IMR-90 (cell line): ENCODE results near the gene TP63. TPM values are rescaled to one million over a fixed set of nuclear protein-coding genes. Genes with fewer than 3 reads are reported as not detected.

Experiments used
- ATAC-seq: fragments of 200-7000 bp; cut with Tn5 transposase; 2 replicates; pipeline ENCODE4 v1.9.1; 2020; ENCODE audit warnings: low read depth, mild to moderate bottlenecking, moderate library complexity
- BruUV-seq: library from RNA; stranded (reverse); fragments of 400-500 nt; replicated peaks from 2 replicates; lab custom pipeline; 2021; lab: Mats Ljungman, UMichigan
- CTCF ChIA-PET: fragments of 300-600 bp; formaldehyde crosslinking; extraction: SDS; loops from one replicate; lab custom pipeline; 2021; ENCODE audit warnings: antibody characterized with exemption; lab: Yijun Ruan, JAX
- POLR2A ChIA-PET: fragments of 300-600 bp; sonication (Branson Sonifier 250); formaldehyde crosslinking; loops from one replicate; lab custom pipeline; 2022; ENCODE audit warnings: antibody characterized with exemption; ENCODE audit not compliant: unreplicated experiment; lab: Charles Lee
- DNase-seq: peaks from one replicate; pipeline ENCODE4 v3.0.0; 2013
- H2AFZ ChIP-seq: replicated peaks from 2 replicates; pipeline ENCODE3; 2013; ENCODE audit warnings: low read length, mild to moderate bottlenecking; ENCODE audit not compliant: poor library complexity
- H2AK5ac ChIP-seq: 2 replicates; pipeline ENCODE4 v1.6.1; 2013; ENCODE audit warnings: low read depth, low read length, inconsistent platforms
- H2AK9ac ChIP-seq: replicated peaks from 2 replicates; pipeline ENCODE3; 2013; ENCODE audit warnings: mild to moderate bottlenecking, low read depth, low read length, moderate library complexity; ENCODE audit not compliant: poor library complexity
- H2BK120ac ChIP-seq: 2 replicates; pipeline ENCODE4 v1.6.1; 2013; ENCODE audit warnings: low read depth, low read length, inconsistent platforms
- H2BK15ac ChIP-seq: 3 replicates; pipeline ENCODE4 v1.6.1; 2013; ENCODE audit warnings: low read depth, low read length, inconsistent platforms
- H2BK20ac ChIP-seq: 2 replicates; pipeline ENCODE4 v1.6.1; 2013; ENCODE audit warnings: low read depth, mild to moderate bottlenecking, inconsistent platforms, low read length, moderate library complexity
- H2BK5ac ChIP-seq: 2 replicates; pipeline ENCODE4 v1.6.1; 2013; ENCODE audit warnings: mild to moderate bottlenecking, low read depth, low read length, inconsistent platforms; ENCODE audit not compliant: poor library complexity, severe bottlenecking
- H3K14ac ChIP-seq: replicated peaks from 2 replicates; pipeline ENCODE4 v1.6.1; 2013; ENCODE audit warnings: low read depth, low read length, inconsistent platforms
- H3K18ac ChIP-seq: 2 replicates; pipeline ENCODE4 v1.6.1; 2013; ENCODE audit warnings: low read depth, low read length, control low read depth
- H3K23ac ChIP-seq: 2 replicates; pipeline ENCODE4 v1.6.1; 2013; ENCODE audit warnings: low read depth, low read length, inconsistent platforms
- H3K27ac ChIP-seq: 2 replicates; pipeline ENCODE4 v1.5.1; 2013; ENCODE audit warnings: mild to moderate bottlenecking, control low read depth, low read length; ENCODE audit not compliant: insufficient read depth
- H3K27me3 ChIP-seq: 2 replicates; pipeline ENCODE4 v1.6.1; 2013; ENCODE audit warnings: low read length; ENCODE audit not compliant: control insufficient read depth, insufficient read depth
- H3K36me3 ChIP-seq: 2 replicates; pipeline ENCODE4 v1.6.1; 2013; ENCODE audit warnings: low read length, mixed read lengths; ENCODE audit not compliant: control insufficient read depth, insufficient read depth
- H3K4ac ChIP-seq: 2 replicates; pipeline ENCODE4 v1.6.1; 2013; ENCODE audit warnings: low read depth, low read length, inconsistent platforms
- H3K4me1 ChIP-seq: 2 replicates; pipeline ENCODE4 v1.6.1; 2013; ENCODE audit warnings: low read length, mixed read lengths; ENCODE audit not compliant: control insufficient read depth, insufficient read depth
- H3K4me2 ChIP-seq: 2 replicates; pipeline ENCODE4 v1.6.1; 2013; ENCODE audit warnings: low read depth, mild to moderate bottlenecking, control low read depth, low read length, moderate library complexity
- H3K4me3 ChIP-seq: 2 replicates; pipeline ENCODE4 v1.5.1; 2013; ENCODE audit warnings: low read depth, mild to moderate bottlenecking, control low read depth, low read length, moderate library complexity; ENCODE audit not compliant: insufficient read depth
- H3K56ac ChIP-seq: 2 replicates; pipeline ENCODE4 v1.6.1; 2013; ENCODE audit warnings: low read length, inconsistent platforms; ENCODE audit not compliant: insufficient read depth; ENCODE audit errors: extremely low read depth
- H3K79me1 ChIP-seq, 2 experiments: 2 replicates each; pipeline ENCODE4 v1.6.1; 2013; ENCODE audit warnings: low read length in 2 of 2, inconsistent platforms in 1 of 2, low read depth in 1 of 2
- H3K9ac ChIP-seq: 2 replicates; pipeline ENCODE4 v1.6.1; 2013; ENCODE audit warnings: low read depth, low read length, control low read depth
- H3K9me1 ChIP-seq: 2 replicates; pipeline ENCODE4 v1.6.1; 2013; ENCODE audit warnings: low read length, inconsistent platforms; ENCODE audit not compliant: insufficient read depth
- H3K9me3 ChIP-seq: 2 replicates; pipeline ENCODE4 v1.6.1; 2013; ENCODE audit warnings: low read length; ENCODE audit not compliant: control insufficient read depth, insufficient read depth
- H4K20me1 ChIP-seq: 2 replicates; pipeline ENCODE4 v1.6.1; 2013; ENCODE audit warnings: low read length, inconsistent platforms; ENCODE audit not compliant: insufficient read depth
- H4K5ac ChIP-seq: 2 replicates; pipeline ENCODE4 v1.6.1; 2013; ENCODE audit warnings: mild to moderate bottlenecking, low read depth, low read length, control low read depth
- H4K8ac ChIP-seq, 2 experiments: 2 replicates each; pipeline ENCODE4 v1.6.1; 2013; ENCODE audit warnings: low read depth in 2 of 2, low read length in 2 of 2, control low read depth in 1 of 2, inconsistent platforms in 1 of 2
- H4K91ac ChIP-seq: 2 replicates; pipeline ENCODE4 v1.6.1; 2013; ENCODE audit warnings: low read depth, low read length, inconsistent platforms; ENCODE audit not compliant: insufficient read depth
- CEBPB ChIP-seq: IDR thresholded peaks from 2 replicates; pipeline ENCODE4 v1.6.1; 2012; ENCODE audit warnings: low read depth, low read length, improper control_type of control experiment
- FOS ChIP-seq: fragments of 150-350 bp; IDR thresholded peaks from 2 replicates; pipeline ENCODE4 v1.6.1; 2016; ENCODE audit warnings: low read depth, low read length
- WGBS, 2 experiments: methylation state at CpG; one replicate each; pipeline versions ENCODE4 v1.1.5 to v1.1.7; 2013; ENCODE audit warnings: missing lambda C conversion rate in 2 of 2; ENCODE audit not compliant: insufficient read length in 1 of 2; ENCODE audit errors: extremely low coverage in 2 of 2; 5-methylcytosine and 5-hydroxymethylcytosine counted together
- dilution Hi-C: fragments of 300-500 bp; cut with HindIII; formaldehyde crosslinking; loops from one replicate; pipeline ENCODE4 v1.14.3; 2018; ENCODE audit warnings: low sequenced_read_pairs; ENCODE audit not compliant: unreplicated experiment
- in situ Hi-C: fragments of 300-500 bp; cut with MboI; formaldehyde crosslinking; loops from 3 replicates; pipeline ENCODE4 v1.14.3; 2019; ENCODE audit warnings: low sequenced_read_pairs, inconsistent platforms, mixed read lengths
- intact Hi-C: fragments of 100-400 bp; cut with micrococcal nuclease; formaldehyde crosslinking; loops from 2 replicates; pipeline ENCODE4 v1.10.0; 2022
- polyA plus RNA-seq, 3 experiments: library from polyadenylated mRNA; depleted of rRNA; stranded (reverse); fragments of >200 nt; gene quantifications; 2 replicates each; pipeline ENCODE4 v1.2.3, GENCODE V29; 2012; ENCODE audit warnings: low replicate concordance in 1 of 3
- total RNA-seq: library from RNA; depleted of rRNA; stranded (reverse); fragments of >200 nt; gene quantifications from 2 replicates; pipeline ENCODE4 v1.2.3, GENCODE V29; 2012

Gene TP63
- total and polyA plus RNA-seq, 2 of the 4 experiments (the other 2 are of a cell fraction), result not detected

GRCh38 chr3:189898559-189899153, 267.5 kb downstream of the TP63 start:
- Histone ChIP-seq H2AFZ (no peak overlapping the region), H3K23ac (no peak overlapping the region), H2AK9ac (no peak overlapping the region), H3K27ac (no peak overlapping the region), H3K27me3 (no peaks in the 10 kb centered on the region; the same call in 1 of the 2 replicates), H2BK20ac (no peak overlapping the region), H3K4ac (no peak overlapping the region), H3K14ac (no peak overlapping the region), H3K36me3 (no peaks in the 10 kb centered on the region), H3K56ac (no peak overlapping the region), H3K4me1 (no peaks in the 10 kb centered on the region), H3K9me1 (no peaks in the 10 kb centered on the region), H3K18ac (no peak overlapping the region), H2BK120ac (no peak overlapping the region), H3K9me3 (no peaks in the 10 kb centered on the region; the same call in 1 of the 2 replicates), H2AK5ac (no peak overlapping the region), H2BK15ac (no peak overlapping the region), H4K91ac (no peak overlapping the region), H3K79me1 (no peaks in the 10 kb centered on the region), H3K4me2 (no peak overlapping the region), H2BK5ac (no peak overlapping the region), H4K20me1 (no peaks in the 10 kb centered on the region), H3K4me3 (no peak overlapping the region), H3K9ac (no peak overlapping the region), H4K8ac (no peak overlapping the region), H4K5ac (no peak overlapping the region)
- BruUV-seq, result no TSS peak
- ATAC-seq (no peak), DNase-seq (no peak)
- peak; percentile 78 for TF ChIP-seq CEBPB
- TF ChIP-seq FOS, result no peak
- in situ Hi-C loops (no loop called here), dilution Hi-C loops (no loop called here), intact Hi-C loops (no loop called here)
- ChIA-PET POLR2A (no interaction called here), CTCF (no interaction called here)
- no CpG with 5 or more reads among the region's 1 CpG for WGBS, 2 experiments
